H9 (cell line): ENCODE results near the gene C18orf63. TPM values are rescaled to one million over a fixed set of nuclear protein-coding genes. Genes with fewer than 3 reads are reported as not detected.

Experiments used
- DNase-seq: peaks from one replicate; pipeline ENCODE4 v3.0.0-alpha.2; 2017
- H2AFZ ChIP-seq: one replicate; pipeline ENCODE4 v1.6.1; 2013; ENCODE audit warnings: mild to moderate bottlenecking, low read length, control low read depth, moderate library complexity
- H2AK5ac ChIP-seq: 2 replicates; pipeline ENCODE4 v1.6.1; 2013; ENCODE audit warnings: low read length, control low read depth, mixed read lengths; ENCODE audit not compliant: insufficient read length
- H2BK120ac ChIP-seq: one replicate; pipeline ENCODE4 v1.6.1; 2013; ENCODE audit warnings: low read depth, mild to moderate bottlenecking, low read length, control low read depth, inconsistent platforms; ENCODE audit not compliant: poor library complexity, severe bottlenecking
- H2BK12ac ChIP-seq: 2 replicates; pipeline ENCODE4 v1.6.1; 2013; ENCODE audit warnings: low read length, control low read depth, mixed read lengths, low read depth; ENCODE audit not compliant: insufficient read length
- H2BK15ac ChIP-seq: 2 replicates; pipeline ENCODE4 v1.6.1; 2013; ENCODE audit warnings: low read depth, low read length, control low read depth
- H2BK20ac ChIP-seq: one replicate; pipeline ENCODE4 v1.6.1; 2013; ENCODE audit warnings: low read depth, mild to moderate bottlenecking, low read length, control low read depth, inconsistent platforms; ENCODE audit not compliant: poor library complexity, severe bottlenecking
- H2BK5ac ChIP-seq: 2 replicates; pipeline ENCODE4 v1.6.1; 2013; ENCODE audit warnings: low read length, control low read depth, mixed read lengths; ENCODE audit not compliant: insufficient read length
- H3K14ac ChIP-seq: 2 replicates; pipeline ENCODE4 v1.6.1; 2013; ENCODE audit warnings: low read length, control low read depth; ENCODE audit not compliant: insufficient read depth
- H3K18ac ChIP-seq: 2 replicates; pipeline ENCODE4 v1.6.1; 2013; ENCODE audit warnings: low read depth, mild to moderate bottlenecking, mixed read lengths, low read length, control low read depth; ENCODE audit not compliant: insufficient read length
- H3K23ac ChIP-seq: 2 replicates; pipeline ENCODE4 v1.6.1; 2013; ENCODE audit warnings: low read length, control low read depth, mixed read lengths, low read depth; ENCODE audit not compliant: insufficient read length
- H3K23me2 ChIP-seq: 2 replicates; pipeline ENCODE4 v1.6.1; 2013; ENCODE audit warnings: low read depth, mild to moderate bottlenecking, mixed read lengths, low read length, control low read depth; ENCODE audit not compliant: insufficient read length, poor library complexity, severe bottlenecking
- H3K27ac ChIP-seq: 2 replicates; pipeline ENCODE4 v1.5.1; 2013; ENCODE audit warnings: low read length, control low read depth, mixed read lengths, low read depth; ENCODE audit not compliant: insufficient read length
- H3K27me3 ChIP-seq: 2 replicates; pipeline ENCODE4 v1.6.1; 2013; ENCODE audit warnings: low read length, control low read depth, inconsistent platforms; ENCODE audit not compliant: insufficient read depth
- H3K4ac ChIP-seq: 2 replicates; pipeline ENCODE4 v1.6.1; 2013; ENCODE audit warnings: low read depth, mild to moderate bottlenecking, control low read depth, inconsistent platforms, low read length, moderate library complexity
- H3K4me1 ChIP-seq: 2 replicates; pipeline ENCODE4 v1.6.1; 2013; ENCODE audit warnings: low read length, control low read depth, inconsistent platforms; ENCODE audit not compliant: insufficient read depth
- H3K4me2 ChIP-seq: 2 replicates; pipeline ENCODE4 v1.6.1; 2013; ENCODE audit warnings: low read length, control low read depth, mixed read lengths; ENCODE audit not compliant: insufficient read length, insufficient read depth
- H3K56ac ChIP-seq: 2 replicates; pipeline ENCODE4 v1.6.1; 2013; ENCODE audit warnings: low read depth, mild to moderate bottlenecking, mixed read lengths, low read length, control low read depth; ENCODE audit not compliant: insufficient read length
- H3K79me1 ChIP-seq: 2 replicates; pipeline ENCODE4 v1.6.1; 2013; ENCODE audit warnings: low read depth, mild to moderate bottlenecking, moderate library complexity, low read length, control low read depth, inconsistent platforms; ENCODE audit not compliant: insufficient read depth, poor library complexity, severe bottlenecking
- H3K79me2 ChIP-seq: 2 replicates; pipeline ENCODE4 v1.6.1; 2013; ENCODE audit warnings: low read length, control low read depth, inconsistent platforms; ENCODE audit not compliant: insufficient read depth
- H3K9ac ChIP-seq: 2 replicates; pipeline ENCODE4 v1.6.1; 2013; ENCODE audit warnings: low read length, control low read depth, mixed read lengths; ENCODE audit not compliant: insufficient read length; ENCODE audit errors: extremely low read depth
- H3K9me3 ChIP-seq: one replicate; pipeline ENCODE4 v1.6.1; 2013; ENCODE audit warnings: low read depth, low read length, inconsistent platforms; ENCODE audit not compliant: control insufficient read depth
- H3T11ph ChIP-seq: one replicate; pipeline ENCODE4 v1.6.1; 2013; ENCODE audit warnings: mild to moderate bottlenecking, low read length, control low read depth, inconsistent platforms
- H4K20me1 ChIP-seq: one replicate; pipeline ENCODE4 v1.6.1; 2013; ENCODE audit not compliant: control insufficient read depth, insufficient read length, insufficient read depth
- H4K5ac ChIP-seq: 2 replicates; pipeline ENCODE4 v1.6.1; 2013; ENCODE audit warnings: low read depth, mild to moderate bottlenecking, mixed read lengths, low read length, control low read depth; ENCODE audit not compliant: insufficient read length
- H4K8ac ChIP-seq: replicated peaks from 2 replicates; pipeline ENCODE4 v1.6.1; 2013; ENCODE audit warnings: low read length, control low read depth, mixed read lengths, low read depth; ENCODE audit not compliant: insufficient read length
- H4K91ac ChIP-seq: 2 replicates; pipeline ENCODE4 v1.6.1; 2013; ENCODE audit warnings: low read depth, mild to moderate bottlenecking, moderate library complexity, mixed read lengths, low read length, control low read depth; ENCODE audit not compliant: insufficient read length
- H3K27ac Mint-ChIP-seq, 3 experiments: 2 replicates in 2 of 3; 3 replicates in 1 of 3; pipeline ENCODE4 v1.8.0; 2020 to 2021; ENCODE audit warnings: mixed read lengths in 3 of 3, mild to moderate bottlenecking in 1 of 3, moderate library complexity in 1 of 3
- H3K27me3 Mint-ChIP-seq: 2 replicates; pipeline ENCODE4 v1.8.0; 2021; ENCODE audit warnings: low read depth, mild to moderate bottlenecking, moderate library complexity, mixed read lengths
- H3K36me3 Mint-ChIP-seq, 3 experiments: 2 replicates in 2 of 3; 3 replicates in 1 of 3; pipeline ENCODE4 v1.8.0; 2020 to 2021; ENCODE audit warnings: low read depth in 3 of 3, mixed read lengths in 3 of 3; ENCODE audit not compliant: insufficient read depth in 1 of 3
- H3K4me1 Mint-ChIP-seq, 2 experiments: 2 replicates each; pipeline ENCODE4 v1.8.0; 2020; ENCODE audit warnings: mixed read lengths in 2 of 2
- H3K4me3 Mint-ChIP-seq, 2 experiments: 2 replicates in 1 of 2; 3 replicates in 1 of 2; pipeline ENCODE4 v1.8.0; 2020 to 2021; ENCODE audit warnings: mild to moderate bottlenecking in 2 of 2, mixed read lengths in 2 of 2, moderate library complexity in 1 of 2
- H3K9me3 Mint-ChIP-seq, 2 experiments: 2 replicates in 1 of 2; 3 replicates in 1 of 2; pipeline ENCODE4 v1.8.0; 2020; ENCODE audit warnings: mild to moderate bottlenecking in 2 of 2, mixed read lengths in 2 of 2, moderate library complexity in 1 of 2
- CTCF ChIP-seq: fragments of 200-600 bp; sonication (generic); conservative IDR thresholded peaks from 3 replicates; pipeline ENCODE4 v1.8.0; 2021; ENCODE audit warnings: antibody characterized with exemption, mild to moderate bottlenecking
- total RNA-seq: library from RNA; stranded (reverse); gene quantifications from 2 replicates; pipeline ENCODE4 v1.2.1, GENCODE V29; 2021

Gene C18orf63
- total RNA-seq, 1 experiment from 2014 or later: not detected

GRCh38 chr18:74346206-74346605 lies 30.6 kb downstream of the C18orf63 start:
- no peak overlapping the region for H2BK120ac ChIP-seq
- no peak overlapping the region for H2BK5ac ChIP-seq
- H4K20me1 ChIP-seq: no peaks in the 10 kb centered on the region
- TF ChIP-seq CTCF: no peak
- no peaks in the 10 kb centered on the region for H3K9me3 ChIP-seq
- no peak for DNase-seq
- H3K4ac ChIP-seq: no peak overlapping the region
- H3T11ph ChIP-seq: no peak overlapping the region
- H3K9me3 Mint-ChIP-seq: no peaks in the 10 kb centered on the region
- H3K4me3 Mint-ChIP-seq: no peak overlapping the region
- no peaks in the 10 kb centered on the region for H3K23me2 ChIP-seq
- no peak overlapping the region for H3K23ac ChIP-seq
- H3K36me3 Mint-ChIP-seq: no peaks in the 10 kb centered on the region
- H2BK12ac ChIP-seq: no peak overlapping the region
- no peak overlapping the region for H3K27ac Mint-ChIP-seq
- no peak overlapping the region for H3K9ac ChIP-seq
- H2BK20ac ChIP-seq: no peak overlapping the region
- no peak overlapping the region for H3K14ac ChIP-seq
- H2BK15ac ChIP-seq: no peak overlapping the region
- H3K27ac ChIP-seq: no peak overlapping the region
- no peak overlapping the region for H2AFZ ChIP-seq
- H3K79me2 ChIP-seq: no peaks in the 10 kb centered on the region
- H3K27me3 Mint-ChIP-seq: no peaks in the 10 kb centered on the region
- H4K91ac ChIP-seq: no peak overlapping the region
- no peak overlapping the region for H4K8ac ChIP-seq
- H3K27me3 ChIP-seq: no peaks in the 10 kb centered on the region
- H3K79me1 ChIP-seq: no peaks in the 10 kb centered on the region
- H3K4me2 ChIP-seq: no peak overlapping the region
- no peak overlapping the region for H3K56ac ChIP-seq
- no peak overlapping the region for H3K18ac ChIP-seq
- H3K4me1 Mint-ChIP-seq: peaks cover 0 to under 1% of the 10 kb centered on the region in 2 experiments; a peak in 1 of 4 replicates
- no peaks in the 10 kb centered on the region; the same call in 1 of the 2 replicates for H3K4me1 ChIP-seq
- no peak overlapping the region for H4K5ac ChIP-seq
- no peak overlapping the region for H2AK5ac ChIP-seq
